G401.6 (cell line): ENCODE measurements around the gene KCNQ1OT1.

Source experiments
- FAIRE-seq: peaks from 2 replicates; lab custom pipeline; 2012; peaks lifted over from hg19 to GRCh38; lab: Jason Lieb, UNC

KCNQ1OT1 gene

GRCh38 chr11:2593393-2593950, 106.3 kb downstream of the KCNQ1OT1 start:
- no peak for FAIRE-seq

GRCh38 chr11:2592559-2593392, 107.0 kb downstream of the KCNQ1OT1 start:
- FAIRE-seq, result no peak

GRCh38 chr11:2591805-2592204, 108.0 kb downstream of the KCNQ1OT1 start:
- FAIRE-seq, result no peak

- FAIRE-seq, result no peak
Observed at GRCh38 chr11:2590965-2591754, 108.6 kb downstream of the KCNQ1OT1 start.

GRCh38 chr11:2590131-2590964, 109.4 kb downstream of the KCNQ1OT1 start:
- FAIRE-seq, result no peak

GRCh38 chr11:2589538-2589934, 110.3 kb downstream of the KCNQ1OT1 start:
- FAIRE-seq, result no peak

- no peak for FAIRE-seq
Observed at GRCh38 chr11:2588809-2589537, 110.8 kb downstream of the KCNQ1OT1 start.

GRCh38 chr11:2587976-2588748, 111.6 kb downstream of the KCNQ1OT1 start:
- FAIRE-seq, result no peak

GRCh38 chr11:2587132-2587930, 112.5 kb downstream of the KCNQ1OT1 start:
- no peak for FAIRE-seq

GRCh38 chr11:2586793-2587131, 113.0 kb downstream of the KCNQ1OT1 start:
- FAIRE-seq, result no peak

- no peak for FAIRE-seq
Observed at GRCh38 chr11:2586087-2586792, 113.6 kb downstream of the KCNQ1OT1 start.

- no peak for FAIRE-seq
Observed at GRCh38 chr11:2585566-2586086, 114.2 kb downstream of the KCNQ1OT1 start.

- FAIRE-seq, result no peak
Observed at GRCh38 chr11:2584812-2585565, 114.8 kb downstream of the KCNQ1OT1 start.

- FAIRE-seq, result no peak
Observed at GRCh38 chr11:2584434-2584811, 115.4 kb downstream of the KCNQ1OT1 start.

- FAIRE-seq, result no peak
Observed at GRCh38 chr11:2583605-2583958, 116.2 kb downstream of the KCNQ1OT1 start.

- no peak for FAIRE-seq
Observed at GRCh38 chr11:2582946-2583604, 116.7 kb downstream of the KCNQ1OT1 start.

- no peak for FAIRE-seq
Observed at GRCh38 chr11:2582351-2582945, 117.3 kb downstream of the KCNQ1OT1 start.
